D341Med (cell line): Measurements from ENCODE around the gene GPR156.
A peak's percentile ranks its signal among the peaks of the same experiment; 100 is the strongest.
"Not testable (repeated sequence)": the region's sequence is repeated elsewhere in the genome, so short reads cannot be mapped to it uniquely, and the experiment has no call there.

ENCODE experiments used
- DNase-seq: peaks from one replicate; pipeline ENCODE4 v3.0.0; 2012; ENCODE audit warnings: low spot score

The GPR156 gene

GRCh38 chr3:120284747-120285507, at the start of gene GPR156:
Gene GPR156, minus strand, starts transcription at chr3:120285222. Its CDS starts 41,124 bp downstream, at chr3:120244098.
- DNase-seq: peak; percentile 46

GRCh38 chr3:120332646-120333045, 47.6 kb upstream of the GPR156 start:
- DNase-seq: no peak

- no peak for DNase-seq
Measured at GRCh38 chr3:120331076-120331475, 46.1 kb upstream of the GPR156 start.

- DNase-seq: no peak
Measured at GRCh38 chr3:120326784-120327183, 41.8 kb upstream of the GPR156 start.

- DNase-seq: no peak
Measured at GRCh38 chr3:120324190-120324589, 39.2 kb upstream of the GPR156 start.

GRCh38 chr3:120323761-120324160, 38.7 kb upstream of the GPR156 start:
- DNase-seq: not testable (repeated sequence)

GRCh38 chr3:120311863-120312794, 27.1 kb upstream of the GPR156 start:
- DNase-seq: no peak

GRCh38 chr3:120306519-120307455, 21.8 kb upstream of the GPR156 start:
- DNase-seq: no peak

GRCh38 chr3:120304616-120305015, 19.6 kb upstream of the GPR156 start:
- no peak for DNase-seq

GRCh38 chr3:120302361-120302760, 17.3 kb upstream of the GPR156 start:
- DNase-seq: no peak

GRCh38 chr3:120300971-120301370, 15.9 kb upstream of the GPR156 start:
- no peak for DNase-seq

GRCh38 chr3:120299403-120299802, 14.4 kb upstream of the GPR156 start:
- no peak for DNase-seq

GRCh38 chr3:120298996-120299395, 14.0 kb upstream of the GPR156 start:
- DNase-seq: no peak

- DNase-seq: not testable (repeated sequence)
Measured at GRCh38 chr3:120291552-120291951, 6.5 kb upstream of the GPR156 start.

GRCh38 chr3:120289636-120290035, 4.6 kb upstream of the GPR156 start:
- DNase-seq: no peak

- no peak for DNase-seq
Measured at GRCh38 chr3:120286465-120286864, 1.4 kb upstream of the GPR156 start.

- no peak for DNase-seq
Measured at GRCh38 chr3:120285508-120285841, 453 bp upstream of the GPR156 start.

- no peak for DNase-seq
Measured at GRCh38 chr3:120281261-120281660, 3.8 kb downstream of the GPR156 start.

- DNase-seq: no peak
Measured at GRCh38 chr3:120280566-120280965, 4.5 kb downstream of the GPR156 start.

- no peak for DNase-seq
Measured at GRCh38 chr3:120280026-120280425, 5.0 kb downstream of the GPR156 start.

GRCh38 chr3:120276767-120277166, 8.3 kb downstream of the GPR156 start:
- DNase-seq: no peak

- DNase-seq: no peak
Measured at GRCh38 chr3:120275618-120276017, 9.4 kb downstream of the GPR156 start.
